Panc1 (cell line): Measurements from ENCODE around the gene SPATA3. TPM values are rescaled to one million over a fixed set of nuclear protein-coding genes. Genes with fewer than 3 reads are reported as not detected.

Experiments used
- ATAC-seq: fragments of 200-7000 bp; cut with Tn5 transposase; 2 replicates; pipeline ENCODE4 v1.9.1; 2020; ENCODE audit warnings: mild to moderate bottlenecking, moderate library complexity
- BruUV-seq: library from RNA; stranded (reverse); fragments of 400-500 nt; replicated peaks from 2 replicates; lab custom pipeline; 2021; lab: Mats Ljungman, UMichigan
- CTCF ChIA-PET: fragments of 300-600 bp; sonication (Branson Sonifier 250); formaldehyde crosslinking; loops from one replicate; lab custom pipeline; 2022; ENCODE audit warnings: antibody characterized with exemption; lab: Charles Lee
- POLR2A ChIA-PET: fragments of 300-600 bp; sonication (Branson Sonifier 250); formaldehyde crosslinking; loops from one replicate; lab custom pipeline; 2022; ENCODE audit warnings: antibody characterized with exemption; lab: Charles Lee
- DNase-seq: peaks from one replicate; pipeline ENCODE4 v3.0.0-alpha.2; 2010; ENCODE audit warnings: low read depth, low spot score
- H3K27ac ChIP-seq: 2 replicates; pipeline ENCODE4 v1.5.1; 2011; ENCODE audit warnings: mild to moderate bottlenecking, low read length, inconsistent platforms
- H3K27me3 ChIP-seq: fragments of 200-500 bp; sonication (Bioruptor generic); 2 replicates; pipeline ENCODE4 v1.6.0; 2014; ENCODE audit warnings: low read length, inconsistent platforms; ENCODE audit not compliant: control insufficient read depth, insufficient read depth
- H3K36me3 ChIP-seq: fragments of 200-500 bp; sonication (Bioruptor generic); 2 replicates; pipeline ENCODE4 v1.5.1; 2014; ENCODE audit warnings: inconsistent platforms, mild to moderate bottlenecking, low read length, moderate library complexity; ENCODE audit not compliant: control insufficient read depth, insufficient read depth
- H3K4me1 ChIP-seq: 2 replicates; pipeline ENCODE4 v1.5.1; 2011; ENCODE audit warnings: inconsistent platforms, mild to moderate bottlenecking, low read length, moderate library complexity; ENCODE audit not compliant: control insufficient read depth, insufficient read depth
- H3K4me3 ChIP-seq, 2 experiments: 2 replicates each; pipeline ENCODE4 v1.5.1; 2011 to 2012; ENCODE audit warnings: low read depth in 2 of 2, low read length in 2 of 2, mild to moderate bottlenecking in 2 of 2, inconsistent platforms in 1 of 2, moderate library complexity in 1 of 2
- H3K9me3 ChIP-seq: fragments of 200-500 bp; sonication (Bioruptor generic); 2 replicates; pipeline ENCODE4 v1.5.1; 2014; ENCODE audit warnings: low read depth, mild to moderate bottlenecking, inconsistent platforms, low read length, moderate library complexity; ENCODE audit not compliant: control insufficient read depth, insufficient read depth
- POLR2AphosphoS5 ChIP-seq: IDR thresholded peaks from 2 replicates; pipeline ENCODE4 v1.6.1; 2012; ENCODE audit warnings: mild to moderate bottlenecking, low read depth, low read length, moderate library complexity
- SIN3A ChIP-seq: IDR thresholded peaks from 2 replicates; pipeline ENCODE4 v1.6.1; 2012; ENCODE audit warnings: low read depth, mild to moderate bottlenecking, low read length, moderate library complexity, borderline replicate concordance; ENCODE audit not compliant: insufficient read depth
- in situ Hi-C: cut with HindIII; loops from 2 replicates; pipeline ENCODE4 v1.10.0; 2016; ENCODE audit warnings: low sequenced_read_pairs, low pct_unique_long_range_greater_than_20kb
- intact Hi-C: fragments of 100-400 bp; cut with micrococcal nuclease; formaldehyde crosslinking; loops from one replicate; pipeline ENCODE4 v1.10.0; 2022; ENCODE audit not compliant: unreplicated experiment
- total RNA-seq: library from RNA; stranded (reverse); gene quantifications from one replicate; pipeline ENCODE4 v1.2.1, GENCODE V29; 2021; ENCODE audit not compliant: unreplicated experiment
- TF ChIP-seq, protein P1 (sequence below), 2 experiments: IDR thresholded peaks; 2 replicates each; pipeline ENCODE4 v1.6.1; 2011 to 2012; ENCODE audit warnings: low read depth in 2 of 2, control low read depth in 1 of 2, low read length in 1 of 2, mild to moderate bottlenecking in 1 of 2, moderate library complexity in 1 of 2; ENCODE audit not compliant: insufficient read depth in 1 of 2
- TF ChIP-seq, protein P2 (sequence below): fragments of 450-650 bp; IDR thresholded peaks from 2 replicates; pipeline ENCODE4 v1.5.1; 2017; ENCODE audit warnings: mild to moderate bottlenecking

Gene SPATA3
- total RNA-seq, 1 experiment from 2014 or later: not detected

DNA sequence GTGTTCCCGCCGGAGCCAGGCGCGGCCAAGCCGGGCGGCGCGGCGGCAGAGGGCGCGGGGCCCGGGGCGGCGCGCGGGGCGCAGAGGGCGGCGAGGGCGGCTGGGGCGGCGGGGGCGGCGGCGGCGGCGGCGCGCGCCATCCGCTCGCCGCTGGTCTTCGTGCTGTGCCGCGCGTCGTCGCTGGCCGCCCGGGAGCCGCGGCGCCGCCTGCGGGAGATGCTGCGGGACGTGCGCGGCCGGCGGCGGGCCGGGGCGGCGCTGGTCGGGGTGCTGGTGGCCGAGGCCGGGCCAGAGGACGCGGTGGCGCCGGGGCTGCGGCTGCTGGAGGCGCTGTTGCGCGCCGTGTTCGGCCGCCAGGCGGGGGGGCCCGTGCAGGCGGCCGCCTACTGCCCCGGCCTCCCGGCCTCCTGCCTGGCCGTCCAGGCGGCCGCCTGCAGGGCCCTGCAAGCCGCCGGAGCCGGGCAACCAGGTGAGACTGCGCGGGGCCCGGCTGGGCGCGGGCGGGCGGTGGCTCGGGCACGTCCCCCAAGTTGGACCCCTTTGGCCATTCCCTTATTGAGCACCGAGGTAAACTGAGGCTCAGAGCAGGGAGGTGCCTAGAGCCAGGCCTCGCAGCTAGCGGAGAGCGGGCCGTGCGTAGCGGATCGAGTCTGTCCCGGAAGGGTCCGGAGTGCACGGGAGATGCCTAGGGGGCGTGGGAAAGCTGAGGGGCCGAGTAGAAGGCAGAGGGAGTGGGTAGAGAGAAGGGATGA is 42.0 kb downstream of the SPATA3 start:
- peaks cover 12% of the 10 kb centered on the region for H3K27me3 ChIP-seq
- peaks cover 6% of the 10 kb centered on the region; the same call in 1 of the 2 replicates for H3K4me1 ChIP-seq
- DNase-seq (no peak), ATAC-seq (peak; percentile 88)
- TF ChIP-seq, protein P1, sequence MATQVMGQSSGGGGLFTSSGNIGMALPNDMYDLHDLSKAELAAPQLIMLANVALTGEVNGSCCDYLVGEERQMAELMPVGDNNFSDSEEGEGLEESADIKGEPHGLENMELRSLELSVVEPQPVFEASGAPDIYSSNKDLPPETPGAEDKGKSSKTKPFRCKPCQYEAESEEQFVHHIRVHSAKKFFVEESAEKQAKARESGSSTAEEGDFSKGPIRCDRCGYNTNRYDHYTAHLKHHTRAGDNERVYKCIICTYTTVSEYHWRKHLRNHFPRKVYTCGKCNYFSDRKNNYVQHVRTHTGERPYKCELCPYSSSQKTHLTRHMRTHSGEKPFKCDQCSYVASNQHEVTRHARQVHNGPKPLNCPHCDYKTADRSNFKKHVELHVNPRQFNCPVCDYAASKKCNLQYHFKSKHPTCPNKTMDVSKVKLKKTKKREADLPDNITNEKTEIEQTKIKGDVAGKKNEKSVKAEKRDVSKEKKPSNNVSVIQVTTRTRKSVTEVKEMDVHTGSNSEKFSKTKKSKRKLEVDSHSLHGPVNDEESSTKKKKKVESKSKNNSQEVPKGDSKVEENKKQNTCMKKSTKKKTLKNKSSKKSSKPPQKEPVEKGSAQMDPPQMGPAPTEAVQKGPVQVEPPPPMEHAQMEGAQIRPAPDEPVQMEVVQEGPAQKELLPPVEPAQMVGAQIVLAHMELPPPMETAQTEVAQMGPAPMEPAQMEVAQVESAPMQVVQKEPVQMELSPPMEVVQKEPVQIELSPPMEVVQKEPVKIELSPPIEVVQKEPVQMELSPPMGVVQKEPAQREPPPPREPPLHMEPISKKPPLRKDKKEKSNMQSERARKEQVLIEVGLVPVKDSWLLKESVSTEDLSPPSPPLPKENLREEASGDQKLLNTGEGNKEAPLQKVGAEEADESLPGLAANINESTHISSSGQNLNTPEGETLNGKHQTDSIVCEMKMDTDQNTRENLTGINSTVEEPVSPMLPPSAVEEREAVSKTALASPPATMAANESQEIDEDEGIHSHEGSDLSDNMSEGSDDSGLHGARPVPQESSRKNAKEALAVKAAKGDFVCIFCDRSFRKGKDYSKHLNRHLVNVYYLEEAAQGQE (IDR thresholded peaks at IDR 0.05; ENCODE audit: insufficient read depth in 1 of 2, low read depth in 2 of 2, low read length in 1 of 2): no peak
- TF ChIP-seq, protein P2, sequence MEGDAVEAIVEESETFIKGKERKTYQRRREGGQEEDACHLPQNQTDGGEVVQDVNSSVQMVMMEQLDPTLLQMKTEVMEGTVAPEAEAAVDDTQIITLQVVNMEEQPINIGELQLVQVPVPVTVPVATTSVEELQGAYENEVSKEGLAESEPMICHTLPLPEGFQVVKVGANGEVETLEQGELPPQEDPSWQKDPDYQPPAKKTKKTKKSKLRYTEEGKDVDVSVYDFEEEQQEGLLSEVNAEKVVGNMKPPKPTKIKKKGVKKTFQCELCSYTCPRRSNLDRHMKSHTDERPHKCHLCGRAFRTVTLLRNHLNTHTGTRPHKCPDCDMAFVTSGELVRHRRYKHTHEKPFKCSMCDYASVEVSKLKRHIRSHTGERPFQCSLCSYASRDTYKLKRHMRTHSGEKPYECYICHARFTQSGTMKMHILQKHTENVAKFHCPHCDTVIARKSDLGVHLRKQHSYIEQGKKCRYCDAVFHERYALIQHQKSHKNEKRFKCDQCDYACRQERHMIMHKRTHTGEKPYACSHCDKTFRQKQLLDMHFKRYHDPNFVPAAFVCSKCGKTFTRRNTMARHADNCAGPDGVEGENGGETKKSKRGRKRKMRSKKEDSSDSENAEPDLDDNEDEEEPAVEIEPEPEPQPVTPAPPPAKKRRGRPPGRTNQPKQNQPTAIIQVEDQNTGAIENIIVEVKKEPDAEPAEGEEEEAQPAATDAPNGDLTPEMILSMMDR: peak; percentile 62; the same call in 1 of the 2 replicates
- ChIA-PET CTCF (interaction anchor here (0.6 kb wide), 1 partner anchor 1137 kb away, joined by 3 read pairs; no protein-coding TSS in a partner anchor), POLR2A (interaction anchor here (1.2 kb wide), 1 partner anchor 11 kb away, joined by 9 read pairs; no protein-coding TSS in a partner anchor)
- H3K27ac ChIP-seq: no peak overlapping the region
- no TSS peak for BruUV-seq
- H3K4me3 ChIP-seq: peak overlapping the region; percentile 35 to 42; a peak in 3 of 4 replicates
- no peaks in the 10 kb centered on the region for H3K36me3 ChIP-seq
- H3K9me3 ChIP-seq: no peaks in the 10 kb centered on the region
- intact Hi-C loops (no loop called here), in situ Hi-C loops (no loop called here)

DNA sequence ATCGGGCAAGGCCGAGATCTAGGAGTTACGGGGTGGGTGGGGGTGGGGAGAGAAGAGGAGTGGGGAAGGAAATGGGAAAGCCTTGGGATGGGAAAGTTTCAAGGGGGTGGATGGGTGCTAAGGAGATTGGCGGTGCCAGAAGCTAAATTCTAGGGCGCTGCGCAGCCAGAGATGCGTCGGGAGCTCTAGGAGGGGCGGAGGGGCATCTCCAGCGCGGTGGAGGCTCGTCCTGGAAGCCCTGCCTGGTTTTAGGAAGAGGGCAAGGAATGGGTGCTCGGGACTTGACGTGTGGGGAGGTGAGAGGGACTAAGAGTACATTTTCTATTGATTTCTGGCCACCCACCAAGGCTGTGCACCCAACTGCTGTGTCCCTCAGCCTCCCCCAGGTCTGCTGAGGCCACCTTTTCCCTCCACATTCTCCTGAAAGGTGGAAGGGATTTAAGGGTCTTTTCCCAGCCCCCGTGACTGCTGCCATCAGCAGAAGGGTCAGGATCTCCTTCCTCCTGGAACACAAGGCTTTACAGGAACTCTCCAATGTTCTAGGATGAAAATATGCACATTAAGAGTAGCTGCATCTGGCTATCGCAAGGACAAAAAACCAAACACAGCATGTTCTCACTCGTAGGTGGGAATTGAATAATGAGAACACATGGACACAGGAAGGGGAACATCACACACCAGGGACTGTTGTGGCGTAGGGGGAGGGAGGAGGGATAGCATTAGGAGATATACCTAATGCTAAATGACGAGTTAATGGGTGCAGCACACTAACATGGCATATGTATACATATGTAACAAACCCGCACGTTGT is 42.8 kb downstream of the SPATA3 start:
- no TSS peak for BruUV-seq
- H3K27me3 ChIP-seq: peaks cover 12% of the 10 kb centered on the region
- no peak overlapping the region for H3K27ac ChIP-seq
- ChIA-PET CTCF (interaction anchor here (0.6 kb wide), 1 partner anchor 1138 kb away, joined by 3 read pairs; no protein-coding TSS in a partner anchor), POLR2A (interaction anchor here (0.6 to 1.2 kb wide), 2 partner anchors 12 to 118 kb away, joined by 5 to 9 read pairs; no protein-coding TSS in a partner anchor)
- H3K4me1 ChIP-seq: peaks cover 6% of the 10 kb centered on the region; the same call in 1 of the 2 replicates
- in situ Hi-C loops: no loop called here
- ATAC-seq: no peak
- TF ChIP-seq POLR2AphosphoS5 (no peak), SIN3A (no peak)
- intact Hi-C loops: no loop called here
- no peaks in the 10 kb centered on the region for H3K36me3 ChIP-seq
- no peak for DNase-seq
- peak overlapping the region; percentile 32 to 35; a peak in 3 of 4 replicates for H3K4me3 ChIP-seq
- H3K9me3 ChIP-seq: no peaks in the 10 kb centered on the region
